Measurements from ENCODE around the gene ABO.
A peak's percentile ranks its signal among the peaks of the same experiment; 100 is the strongest.
"Not testable (repeated sequence)": the region's sequence is repeated elsewhere in the genome, so short reads cannot be mapped to it uniquely, and the experiment has no call there.

Gene ABO

GRCh38 chr9:133234577-133235322 is 40.3 kb downstream of the ABO start:
- peaks cover 3 to 18% of the 10 kb centered on the region in 2 donors for H3K4me1 ChIP-seq (ENCODE audit: control insufficient read depth in 1 of 2, insufficient read depth in 2 of 2, low read length in 2 of 2)
- no peak overlapping the region for H3K9ac ChIP-seq (ENCODE audit: low read depth in 1 of 2, low read length in 2 of 2)
- no peak overlapping the region for H3K4me3 ChIP-seq (ENCODE audit: low read depth in 1 of 2, low read length in 2 of 2)
- H3K9me3 ChIP-seq (ENCODE audit: control insufficient read depth in 1 of 2, low read length in 2 of 2), result no peaks in the 10 kb centered on the region
- H3K36me3 ChIP-seq (ENCODE audit: control insufficient read depth in 1 of 2, insufficient read depth in 2 of 2, low read length in 2 of 2), result no peaks in the 10 kb centered on the region
- no peak overlapping the region for H3K27ac ChIP-seq (ENCODE audit: low read depth, low read length)
- no peaks in the 10 kb centered on the region for H3K27me3 ChIP-seq (ENCODE audit: control insufficient read depth in 1 of 2, insufficient read depth in 2 of 2, low read length in 2 of 2)

- H3K9ac ChIP-seq (ENCODE audit: low read depth in 1 of 2, low read length in 2 of 2), result no peak overlapping the region
- H3K36me3 ChIP-seq (ENCODE audit: control insufficient read depth in 1 of 2, insufficient read depth in 2 of 2, low read length in 2 of 2), result no peaks in the 10 kb centered on the region
- no peaks in the 10 kb centered on the region for H3K9me3 ChIP-seq (ENCODE audit: control insufficient read depth in 1 of 2, low read length in 2 of 2)
- H3K4me1 ChIP-seq (ENCODE audit: control insufficient read depth in 1 of 2, insufficient read depth in 2 of 2, low read length in 2 of 2), result peaks cover 0 to 15% of the 10 kb centered on the region in 2 donors
- peak overlapping the region; percentile 10 for H3K27ac ChIP-seq (ENCODE audit: low read depth, low read length)
- no peak overlapping the region for H3K4me3 ChIP-seq (ENCODE audit: low read depth in 1 of 2, low read length in 2 of 2)
- no peaks in the 10 kb centered on the region for H3K27me3 ChIP-seq (ENCODE audit: control insufficient read depth in 1 of 2, insufficient read depth in 2 of 2, low read length in 2 of 2)
Observed at GRCh38 chr9:133233681-133234432, 41.1 kb downstream of the ABO start.

- H3K36me3 ChIP-seq (ENCODE audit: control insufficient read depth in 1 of 2, insufficient read depth in 2 of 2, low read length in 2 of 2); H3K4me1 ChIP-seq (ENCODE audit: control insufficient read depth in 1 of 2, insufficient read depth in 2 of 2, low read length in 2 of 2); H3K27me3 ChIP-seq (ENCODE audit: control insufficient read depth in 1 of 2, insufficient read depth in 2 of 2, low read length in 2 of 2): not testable (repeated sequence)
Observed at GRCh38 chr9:133231934-133232568, 43.0 kb downstream of the ABO start.

GRCh38 chr9:133230514-133230913 is 44.5 kb downstream of the ABO start:
- H3K27me3 ChIP-seq (ENCODE audit: control insufficient read depth in 1 of 2, insufficient read depth in 2 of 2, low read length in 2 of 2); H3K4me1 ChIP-seq (ENCODE audit: control insufficient read depth in 1 of 2, insufficient read depth in 2 of 2, low read length in 2 of 2); H3K4me3 ChIP-seq (ENCODE audit: low read depth in 1 of 2, low read length in 2 of 2); H3K36me3 ChIP-seq (ENCODE audit: control insufficient read depth in 1 of 2, insufficient read depth in 2 of 2, low read length in 2 of 2); H3K9me3 ChIP-seq (ENCODE audit: control insufficient read depth in 1 of 2, low read length in 2 of 2); H3K27ac ChIP-seq (ENCODE audit: low read depth, low read length); H3K9ac ChIP-seq (ENCODE audit: low read depth in 1 of 2, low read length in 2 of 2): not testable (repeated sequence)

More at GRCh38 chr9:133231934-133232568, 43.0 kb downstream of the ABO start:
- not testable (repeated sequence) for H3K9me3 ChIP-seq (ENCODE audit: control insufficient read depth in 1 of 2, low read length in 2 of 2); H3K4me3 ChIP-seq (ENCODE audit: low read depth in 1 of 2, low read length in 2 of 2); H3K27ac ChIP-seq (ENCODE audit: low read depth, low read length); H3K9ac ChIP-seq (ENCODE audit: low read depth in 1 of 2, low read length in 2 of 2)

- H3K9ac ChIP-seq (ENCODE audit: low read depth in 1 of 2, low read length in 2 of 2), result no peak overlapping the region
- no peaks in the 10 kb centered on the region for H3K27me3 ChIP-seq (ENCODE audit: control insufficient read depth in 1 of 2, insufficient read depth in 2 of 2, low read length in 2 of 2)
- no peaks in the 10 kb centered on the region for H3K4me1 ChIP-seq (ENCODE audit: control insufficient read depth in 1 of 2, insufficient read depth in 2 of 2, low read length in 2 of 2)
- no peaks in the 10 kb centered on the region for H3K36me3 ChIP-seq (ENCODE audit: control insufficient read depth in 1 of 2, insufficient read depth in 2 of 2, low read length in 2 of 2)
- H3K9me3 ChIP-seq (ENCODE audit: control insufficient read depth in 1 of 2, low read length in 2 of 2), result no peaks in the 10 kb centered on the region
- H3K4me3 ChIP-seq (ENCODE audit: low read depth in 1 of 2, low read length in 2 of 2), result no peak overlapping the region
- H3K27ac ChIP-seq (ENCODE audit: low read depth, low read length), result no peak overlapping the region
Observed at GRCh38 chr9:133230093-133230492, 44.9 kb downstream of the ABO start.

- H3K4me3 ChIP-seq (ENCODE audit: low read depth in 1 of 2, low read length in 2 of 2); H3K4me1 ChIP-seq (ENCODE audit: control insufficient read depth in 1 of 2, insufficient read depth in 2 of 2, low read length in 2 of 2); H3K9ac ChIP-seq (ENCODE audit: low read depth in 1 of 2, low read length in 2 of 2); H3K36me3 ChIP-seq (ENCODE audit: control insufficient read depth in 1 of 2, insufficient read depth in 2 of 2, low read length in 2 of 2); H3K27ac ChIP-seq (ENCODE audit: low read depth, low read length); H3K9me3 ChIP-seq (ENCODE audit: control insufficient read depth in 1 of 2, low read length in 2 of 2); H3K27me3 ChIP-seq (ENCODE audit: control insufficient read depth in 1 of 2, insufficient read depth in 2 of 2, low read length in 2 of 2): not testable (repeated sequence)
Observed at GRCh38 chr9:133228474-133229193, 46.4 kb downstream of the ABO start.

- not testable (repeated sequence) for H3K27ac ChIP-seq (ENCODE audit: low read depth, low read length); H3K9me3 ChIP-seq (ENCODE audit: control insufficient read depth in 1 of 2, low read length in 2 of 2); H3K4me3 ChIP-seq (ENCODE audit: low read depth in 1 of 2, low read length in 2 of 2); H3K9ac ChIP-seq (ENCODE audit: low read depth in 1 of 2, low read length in 2 of 2); H3K36me3 ChIP-seq (ENCODE audit: control insufficient read depth in 1 of 2, insufficient read depth in 2 of 2, low read length in 2 of 2); H3K4me1 ChIP-seq (ENCODE audit: control insufficient read depth in 1 of 2, insufficient read depth in 2 of 2, low read length in 2 of 2); H3K27me3 ChIP-seq (ENCODE audit: control insufficient read depth in 1 of 2, insufficient read depth in 2 of 2, low read length in 2 of 2)
Observed at GRCh38 chr9:133227996-133228395, 47.0 kb downstream of the ABO start.

- Histone ChIP-seq H3K9me3 (ENCODE audit: control insufficient read depth in 1 of 2, low read length in 2 of 2) (no peaks in the 10 kb centered on the region), H3K9ac (ENCODE audit: low read depth in 1 of 2, low read length in 2 of 2) (no peak overlapping the region), H3K36me3 (ENCODE audit: control insufficient read depth in 1 of 2, insufficient read depth in 2 of 2, low read length in 2 of 2) (no peaks in the 10 kb centered on the region), H3K4me1 (ENCODE audit: control insufficient read depth in 1 of 2, insufficient read depth in 2 of 2, low read length in 2 of 2) (no peaks in the 10 kb centered on the region), H3K27ac (ENCODE audit: low read depth, low read length) (no peak overlapping the region), H3K27me3 (ENCODE audit: control insufficient read depth in 1 of 2, insufficient read depth in 2 of 2, low read length in 2 of 2) (no peaks in the 10 kb centered on the region), H3K4me3 (ENCODE audit: low read depth in 1 of 2, low read length in 2 of 2) (no peak overlapping the region)
Observed at GRCh38 chr9:133227242-133227860, 47.6 kb downstream of the ABO start.

- Histone ChIP-seq H3K27me3 (ENCODE audit: control insufficient read depth in 1 of 2, insufficient read depth in 2 of 2, low read length in 2 of 2) (no peaks in the 10 kb centered on the region), H3K9ac (ENCODE audit: low read depth in 1 of 2, low read length in 2 of 2) (no peak overlapping the region), H3K4me3 (ENCODE audit: low read depth in 1 of 2, low read length in 2 of 2) (no peak overlapping the region), H3K27ac (ENCODE audit: low read depth, low read length) (no peak overlapping the region), H3K9me3 (ENCODE audit: control insufficient read depth in 1 of 2, low read length in 2 of 2) (no peaks in the 10 kb centered on the region), H3K36me3 (ENCODE audit: control insufficient read depth in 1 of 2, insufficient read depth in 2 of 2, low read length in 2 of 2) (no peaks in the 10 kb centered on the region), H3K4me1 (ENCODE audit: control insufficient read depth in 1 of 2, insufficient read depth in 2 of 2, low read length in 2 of 2) (no peaks in the 10 kb centered on the region)
Observed at GRCh38 chr9:133226219-133227171, 48.5 kb downstream of the ABO start.
